Nephron (organoid): ENCODE data around the gene RBBP8NL.

ENCODE experiments used
- H3K27ac Mint-ChIP-seq, 3 experiments: 2 replicates each; pipeline ENCODE4 v1.8.0; 2020; ENCODE audit warnings: mixed read lengths in 3 of 3, mild to moderate bottlenecking in 2 of 3, moderate library complexity in 1 of 3
- H3K27me3 Mint-ChIP-seq: 2 replicates; pipeline ENCODE4 v1.8.0; 2021; ENCODE audit warnings: low read depth, mild to moderate bottlenecking, moderate library complexity, mixed read lengths
- H3K36me3 Mint-ChIP-seq: 2 replicates; pipeline ENCODE4 v1.8.0; 2020; ENCODE audit warnings: low read depth, mixed read lengths
- H3K4me1 Mint-ChIP-seq: 2 replicates; pipeline ENCODE4 v1.8.0; 2020; ENCODE audit warnings: mixed read lengths
- H3K4me3 Mint-ChIP-seq, 3 experiments: 2 replicates each; pipeline ENCODE4 v1.8.0; 2020; ENCODE audit warnings: mild to moderate bottlenecking in 3 of 3, mixed read lengths in 3 of 3, moderate library complexity in 2 of 3
- H3K9me3 Mint-ChIP-seq: 2 replicates; pipeline ENCODE4 v1.8.0; 2020; ENCODE audit warnings: mixed read lengths
- CTCF ChIP-seq, 3 experiments: fragments of 200-600 bp; sonication (generic); IDR thresholded peaks; one replicate each; pipeline ENCODE4 v1.5.0; 2021; ENCODE audit warnings: antibody characterized with exemption in 3 of 3; ENCODE audit not compliant: unreplicated experiment in 3 of 3

RBBP8NL gene

DNA sequence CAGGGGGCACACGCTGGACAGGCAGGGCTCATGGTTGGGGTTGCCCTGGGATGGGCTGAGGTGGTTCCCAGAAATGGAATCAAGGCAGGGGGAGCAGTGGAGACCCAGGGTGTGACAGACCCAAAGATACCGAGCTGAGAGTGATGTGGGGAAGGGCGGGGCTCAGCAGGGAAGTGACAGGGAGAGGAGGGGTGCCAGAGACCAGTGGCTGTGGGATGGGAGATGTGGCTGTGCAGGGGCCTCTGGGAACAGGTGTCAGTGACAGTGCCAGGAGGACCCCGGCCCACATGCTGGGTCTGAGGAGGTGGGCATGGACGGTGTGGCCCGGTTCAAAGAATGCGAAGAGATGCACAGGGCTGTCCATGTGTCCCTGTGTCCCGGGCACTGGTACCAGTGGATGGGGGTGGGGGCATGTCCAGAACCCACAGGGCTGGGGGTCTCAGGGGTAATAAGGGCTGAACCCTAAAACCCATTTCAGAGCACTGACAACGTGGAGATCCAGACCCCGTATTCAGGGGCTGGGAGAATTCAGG lies 21.3 kb downstream of the RBBP8NL start:
- no peaks in the 10 kb centered on the region for H3K9me3 Mint-ChIP-seq
- peaks cover 10% of the 10 kb centered on the region for H3K27me3 Mint-ChIP-seq
- TF ChIP-seq CTCF (IDR thresholded peaks at IDR 0.05; ENCODE audit: unreplicated experiment in 3 of 3), result no peak
- H3K36me3 Mint-ChIP-seq, result no peaks in the 10 kb centered on the region
- H3K4me3 Mint-ChIP-seq, result peak overlapping the region; percentile 72 to 84 (median 83)
- peaks cover 11% of the 10 kb centered on the region for H3K4me1 Mint-ChIP-seq
- no peak overlapping the region for H3K27ac Mint-ChIP-seq

GRCh38 chr20:62405108-62405980 lies 22.0 kb downstream of the RBBP8NL start:
- Mint-ChIP-seq H3K4me1 (peaks cover 11% of the 10 kb centered on the region), H3K9me3 (no peaks in the 10 kb centered on the region), H3K27me3 (peaks cover 10% of the 10 kb centered on the region), H3K36me3 (peaks cover 4% of the 10 kb centered on the region), H3K27ac (peak overlapping the region in 1 of 3 experiments; percentile 1), H3K4me3 (peak overlapping the region; percentile 72 to 84 (median 83))
- TF ChIP-seq CTCF (IDR thresholded peaks at IDR 0.05; ENCODE audit: unreplicated experiment in 3 of 3), result peak; percentile 51 to 58 (median 57)

DNA sequence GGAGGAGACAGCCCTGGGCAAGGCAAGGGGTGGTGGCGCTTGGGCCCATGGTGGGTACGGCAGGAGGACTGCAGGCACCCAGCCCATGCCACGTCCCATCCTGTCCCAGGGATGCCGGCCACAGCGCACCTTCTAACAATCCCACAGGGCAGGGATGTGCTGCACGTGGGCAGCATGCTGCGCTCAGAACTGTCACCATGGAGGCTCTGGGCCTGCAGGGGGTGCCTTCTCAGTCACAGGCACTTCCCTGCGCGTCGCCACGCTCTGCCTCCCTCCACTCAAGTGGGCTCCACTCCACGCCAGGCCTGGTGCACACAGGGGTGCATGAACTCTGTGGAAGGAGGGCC lies 22.6 kb downstream of the RBBP8NL start:
- TF ChIP-seq CTCF (IDR thresholded peaks at IDR 0.05; ENCODE audit: unreplicated experiment in 3 of 3), result no peak
- no peak overlapping the region for H3K27ac Mint-ChIP-seq
- H3K27me3 Mint-ChIP-seq, result peaks cover 10% of the 10 kb centered on the region
- H3K9me3 Mint-ChIP-seq, result no peaks in the 10 kb centered on the region
- peaks cover 4% of the 10 kb centered on the region for H3K36me3 Mint-ChIP-seq
- peaks cover 11% of the 10 kb centered on the region for H3K4me1 Mint-ChIP-seq
- H3K4me3 Mint-ChIP-seq, result no peak overlapping the region

- peaks cover 5% of the 10 kb centered on the region for H3K27me3 Mint-ChIP-seq
- H3K4me3 Mint-ChIP-seq, result peak overlapping the region; percentile 48 to 63 (median 55)
- peaks cover 6% of the 10 kb centered on the region for H3K4me1 Mint-ChIP-seq
Observed at GRCh38 chr20:62404112-62404665, 23.1 kb downstream of the RBBP8NL start.

GRCh38 chr20:62403331-62403730 lies 24.0 kb downstream of the RBBP8NL start:
- H3K4me3 Mint-ChIP-seq, result peak overlapping the region; percentile 36 to 73 (median 69)
- H3K27me3 Mint-ChIP-seq, result no peaks in the 10 kb centered on the region
- TF ChIP-seq CTCF (IDR thresholded peaks at IDR 0.05; ENCODE audit: unreplicated experiment in 3 of 3), result no peak
- no peaks in the 10 kb centered on the region for H3K9me3 Mint-ChIP-seq
- H3K4me1 Mint-ChIP-seq, result peaks cover 6% of the 10 kb centered on the region
- peaks cover 4% of the 10 kb centered on the region for H3K36me3 Mint-ChIP-seq
- H3K27ac Mint-ChIP-seq, result no peak overlapping the region

More at GRCh38 chr20:62404112-62404665, 23.1 kb downstream of the RBBP8NL start:
- H3K36me3 Mint-ChIP-seq, result peaks cover 4% of the 10 kb centered on the region
- no peak overlapping the region for H3K27ac Mint-ChIP-seq
- H3K9me3 Mint-ChIP-seq, result no peaks in the 10 kb centered on the region
- no peak for TF ChIP-seq CTCF (IDR thresholded peaks at IDR 0.05; ENCODE audit: unreplicated experiment in 3 of 3)
